Fibroblast of skin of right biceps (primary cell): ENCODE results near the gene CHRNA5.
A peak's percentile ranks its signal among the peaks of the same experiment; 100 is the strongest.

Experiments used
- DNase-seq: peaks from one replicate; pipeline ENCODE4 v3.0.0-alpha.2; 2013

The CHRNA5 gene

GRCh38 chr15:78640527-78641101 is 75.3 kb downstream of the CHRNA5 start:
- DNase-seq = no peak

DNA sequence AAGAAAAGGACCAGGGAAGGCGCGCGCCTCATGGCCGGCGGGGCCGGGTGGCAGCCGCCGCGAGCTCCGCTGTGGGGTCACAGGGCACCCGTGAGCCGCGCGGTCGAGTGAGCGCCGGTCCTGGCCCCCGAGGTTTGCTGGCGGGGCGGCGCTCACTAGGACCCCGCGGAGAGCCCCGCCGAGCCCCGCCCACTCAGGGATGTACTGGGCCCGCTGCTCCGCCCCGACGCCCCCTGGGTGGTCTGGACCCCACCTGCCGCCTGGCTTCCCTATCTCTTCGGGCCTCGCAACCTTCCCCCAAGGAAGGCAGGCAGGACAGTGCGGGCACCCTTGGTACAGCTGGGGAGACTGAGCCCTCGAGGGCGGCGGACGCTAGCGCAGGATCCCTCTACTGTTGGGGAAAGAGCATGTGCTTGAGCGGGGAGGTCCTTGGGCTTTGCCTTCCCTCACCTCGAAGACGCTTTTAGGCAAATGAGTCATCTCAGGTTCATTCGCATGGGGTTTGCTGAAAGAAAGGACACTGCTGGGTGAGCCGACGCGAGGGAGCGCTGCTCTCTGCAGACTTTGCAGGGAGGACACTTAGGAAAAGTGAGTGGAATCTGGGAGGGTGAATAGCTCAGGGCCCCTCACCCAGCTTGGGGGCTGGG is 75.9 kb downstream of the CHRNA5 start, which contains the start of gene CHRNB4:
Gene CHRNB4, minus strand, starts transcription at position 109 of the 647 bp plus-strand sequence. Its CDS starts 77 bp downstream, at position 32.
- DNase-seq = peak; percentile 36

DNA sequence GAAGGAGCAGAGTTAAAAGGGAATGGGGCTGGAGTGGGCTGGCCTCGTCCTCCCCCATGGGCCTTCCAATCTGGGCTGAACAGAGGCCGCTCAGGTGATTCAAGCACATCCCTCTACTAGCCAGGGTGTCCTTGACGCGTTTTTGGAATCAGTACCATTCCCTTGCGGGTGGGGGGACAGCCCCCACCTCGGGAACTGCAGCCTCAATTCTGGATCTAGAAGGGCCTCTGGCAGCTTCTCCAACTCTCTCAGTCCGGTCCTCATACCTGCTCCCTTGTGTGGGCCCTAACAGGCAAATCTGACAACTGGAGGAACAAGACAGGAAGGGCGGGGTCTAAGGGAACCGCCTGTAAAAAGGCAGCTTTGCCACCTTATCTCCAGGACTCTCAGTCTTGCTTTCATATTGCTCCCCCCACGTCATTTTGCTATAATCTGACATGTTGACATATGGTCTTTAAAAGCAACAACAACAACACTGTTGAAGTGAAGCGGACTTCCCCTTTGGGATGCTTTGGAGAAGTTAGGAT is 76.5 kb downstream of the CHRNA5 start:
- no peak for DNase-seq

DNA sequence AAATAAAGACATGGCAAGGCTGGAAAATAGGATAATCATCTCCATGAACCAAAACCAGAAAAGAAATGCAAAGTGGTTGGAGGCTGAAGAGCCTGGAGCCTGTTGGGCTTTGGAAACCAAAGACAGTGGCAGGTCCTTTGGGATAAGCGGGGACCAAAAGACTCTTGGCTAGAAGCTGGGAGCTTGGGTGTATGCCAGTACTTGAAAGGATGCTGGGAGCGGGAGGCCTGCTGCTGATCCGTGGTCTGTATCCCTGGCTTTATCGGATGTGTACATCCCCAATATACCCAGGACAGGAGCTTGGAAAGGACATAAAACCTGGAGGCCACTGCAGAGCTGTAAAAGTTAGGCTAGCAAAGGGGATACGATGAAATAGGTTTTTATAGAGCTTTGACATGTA is 77.0 kb downstream of the CHRNA5 start:
- no peak for DNase-seq
